Measurements from ENCODE around the gene IL1RAPL2. TPM values are rescaled to one million over a fixed set of nuclear protein-coding genes. Genes with fewer than 3 reads are reported as not detected.

IL1RAPL2 gene
- total and polyA plus RNA-seq, 10 of the 15 experiments (the other 5 are each of a cell fraction or from before 2014, with no cell fraction given), result 0.19 TPM; not detected in 9

DNA sequence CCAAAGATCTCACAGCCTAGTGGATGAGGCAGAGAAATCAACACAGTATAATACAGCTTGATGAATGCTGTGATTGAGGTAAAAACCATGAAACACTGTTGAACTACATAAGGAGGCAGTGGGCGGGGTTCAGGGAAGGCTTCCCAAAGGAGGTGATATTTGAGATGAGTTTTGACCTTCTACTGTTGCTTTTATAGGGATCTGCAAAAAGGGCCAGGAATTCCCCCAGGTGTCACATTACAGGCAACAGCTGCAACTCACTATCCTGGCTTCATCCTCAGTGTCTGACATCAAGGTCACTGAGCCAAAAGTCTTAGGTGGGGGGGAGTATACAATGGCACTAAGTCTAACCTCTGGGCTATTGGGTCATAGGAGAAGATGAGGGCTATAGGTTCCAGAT lies 1070.7 kb downstream of the IL1RAPL2 start (continued):
- TF ChIP-seq, protein P1, sequence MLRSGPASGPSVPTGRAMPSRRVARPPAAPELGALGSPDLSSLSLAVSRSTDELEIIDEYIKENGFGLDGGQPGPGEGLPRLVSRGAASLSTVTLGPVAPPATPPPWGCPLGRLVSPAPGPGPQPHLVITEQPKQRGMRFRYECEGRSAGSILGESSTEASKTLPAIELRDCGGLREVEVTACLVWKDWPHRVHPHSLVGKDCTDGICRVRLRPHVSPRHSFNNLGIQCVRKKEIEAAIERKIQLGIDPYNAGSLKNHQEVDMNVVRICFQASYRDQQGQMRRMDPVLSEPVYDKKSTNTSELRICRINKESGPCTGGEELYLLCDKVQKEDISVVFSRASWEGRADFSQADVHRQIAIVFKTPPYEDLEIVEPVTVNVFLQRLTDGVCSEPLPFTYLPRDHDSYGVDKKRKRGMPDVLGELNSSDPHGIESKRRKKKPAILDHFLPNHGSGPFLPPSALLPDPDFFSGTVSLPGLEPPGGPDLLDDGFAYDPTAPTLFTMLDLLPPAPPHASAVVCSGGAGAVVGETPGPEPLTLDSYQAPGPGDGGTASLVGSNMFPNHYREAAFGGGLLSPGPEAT (IDR thresholded peaks at IDR 0.05; ENCODE audit: low read depth), result no peak
- TF ChIP-seq HDAC2 (IDR thresholded peaks at IDR 0.05), result no peak
- TF ChIP-seq, protein P2, sequence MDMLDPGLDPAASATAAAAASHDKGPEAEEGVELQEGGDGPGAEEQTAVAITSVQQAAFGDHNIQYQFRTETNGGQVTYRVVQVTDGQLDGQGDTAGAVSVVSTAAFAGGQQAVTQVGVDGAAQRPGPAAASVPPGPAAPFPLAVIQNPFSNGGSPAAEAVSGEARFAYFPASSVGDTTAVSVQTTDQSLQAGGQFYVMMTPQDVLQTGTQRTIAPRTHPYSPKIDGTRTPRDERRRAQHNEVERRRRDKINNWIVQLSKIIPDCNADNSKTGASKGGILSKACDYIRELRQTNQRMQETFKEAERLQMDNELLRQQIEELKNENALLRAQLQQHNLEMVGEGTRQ (IDR thresholded peaks at IDR 0.05; ENCODE audit: borderline replicate concordance, low read depth, low read length), result no peak

DNA sequence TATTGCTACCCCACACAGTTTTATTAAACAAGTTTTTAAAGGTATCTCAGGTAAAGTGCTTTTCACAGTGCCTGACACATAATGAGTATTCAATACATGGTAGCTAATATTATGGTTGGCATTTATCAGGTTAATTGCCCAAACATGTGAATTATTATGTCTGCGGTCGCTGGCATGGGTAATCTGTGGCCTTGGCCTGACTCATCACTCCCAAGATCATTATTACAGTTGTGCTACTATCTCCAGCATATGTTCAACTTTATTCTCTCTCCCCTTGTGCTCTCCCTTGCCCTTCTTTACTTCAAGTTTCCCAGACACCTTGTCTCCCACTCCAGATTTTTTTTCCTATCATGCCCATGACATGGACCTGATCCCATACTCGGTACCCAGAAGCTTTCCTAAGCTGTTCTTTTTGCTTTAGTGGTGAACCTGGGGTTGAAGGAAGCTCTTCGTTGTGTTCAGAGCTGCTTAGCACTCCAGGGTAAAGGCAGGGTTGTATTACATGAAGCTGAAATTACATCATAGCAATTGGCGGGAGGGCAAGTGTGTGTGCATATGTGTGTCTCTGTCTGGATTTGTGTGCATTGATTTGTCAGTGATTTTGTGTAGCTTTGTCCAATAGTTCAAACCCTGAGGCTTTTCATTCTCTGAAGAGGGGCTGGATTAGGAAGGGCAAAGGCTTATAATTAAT lies 1079.8 kb downstream of the IL1RAPL2 start:
- Histone ChIP-seq H3K9me3 (replicated peaks; ENCODE audit: control insufficient read depth, insufficient read depth, low read length) (no peaks in the 10 kb centered on the region), H4K20me1 (ENCODE audit: control insufficient read depth, insufficient read depth) (no peaks in the 10 kb centered on the region), H3K36me3 (ENCODE audit: control insufficient read depth in 2 of 2, insufficient read depth in 2 of 2, low read length in 1 of 2) (no peaks in the 10 kb centered on the region), H3K27ac (ENCODE audit: control insufficient read depth, insufficient read depth) (no peak overlapping the region), H3K9ac (ENCODE audit: control insufficient read depth, insufficient read depth, low read length) (no peak overlapping the region), H2AFZ (ENCODE audit: control insufficient read depth, low read depth, low read length) (no peak overlapping the region), H3K79me2 (ENCODE audit: control insufficient read depth, insufficient read depth, low read length) (no peaks in the 10 kb centered on the region), H3K27me3 (replicated peaks in 1 of 2; ENCODE audit: control insufficient read depth in 2 of 2, insufficient read depth in 2 of 2, low read length in 1 of 2) (no peaks in the 10 kb centered on the region), H3K4me1 (ENCODE audit: control insufficient read depth, insufficient read depth, low read length) (no peaks in the 10 kb centered on the region), H3K4me2 (ENCODE audit: control insufficient read depth, insufficient read depth) (no peak overlapping the region), H3K4me3 (no peak overlapping the region)
- SMC1A ChIA-PET (ENCODE audit: uncharacterized antibody, unreplicated experiment), result no interaction called here
- in situ Hi-C loops (cut with MboI) (no loop called here), intact Hi-C loops (cut with micrococcal nuclease; ENCODE audit: unreplicated experiment) (no loop called here)
- no TSS peak for BruUV-seq (replicated peaks)
- POLR2A ChIA-PET, result no interaction called here
- DNase-seq (ENCODE audit: low read depth, low spot score) (no peak), ATAC-seq (no peak), FAIRE-seq (no peak)
- CTCF ChIA-PET, result no interaction called here
- 34% methylated on average over 5 of the region's 5 CpGs for WGBS (ENCODE audit: insufficient coverage, insufficient replicate concordance, low lambda C conversion rate, missing lambda C conversion rate)
- RAD21 ChIA-PET (ENCODE audit: unreplicated experiment), result no interaction called here
- no peak for TF ChIP-seq PAX8 (IDR thresholded peaks at IDR 0.05)
- no peak for TF ChIP-seq YY1 (IDR thresholded peaks at IDR 0.05; ENCODE audit: low read depth, low read length)
- no peak for TF ChIP-seq ZNF24 (IDR thresholded peaks at IDR 0.05)
- no peak for TF ChIP-seq POU2F2 (IDR thresholded peaks at IDR 0.05; ENCODE audit: borderline replicate concordance, low read depth, low read length)
- TF ChIP-seq MEF2A (IDR thresholded peaks at IDR 0.05; ENCODE audit: insufficient read depth, low read depth, low read length), result no peak
- TF ChIP-seq MEF2B (IDR thresholded peaks at IDR 0.05; ENCODE audit: partially characterized antibody, poor library complexity, severe bottlenecking), result no peak
- TF ChIP-seq STAT1 (conservative IDR thresholded peaks at IDR 0.05), result no peak
- TF ChIP-seq, protein P1 (IDR thresholded peaks at IDR 0.05; ENCODE audit: low read depth), result no peak
- TF ChIP-seq BACH1 (IDR thresholded peaks at IDR 0.05; ENCODE audit: borderline replicate concordance), result no peak
- TF ChIP-seq IKZF1 (conservative IDR thresholded peaks at IDR 0.05), result no peak
- TF ChIP-seq EZH2 (IDR thresholded peaks at IDR 0.05; ENCODE audit: borderline replicate concordance, control insufficient read depth, low read depth, low read length), result no peak
- TF ChIP-seq SP1 (IDR thresholded peaks at IDR 0.05; ENCODE audit: low read depth, low read length), result no peak
- TF ChIP-seq TCF7 (IDR thresholded peaks at IDR 0.05; ENCODE audit: borderline replicate concordance), result no peak
- no peak for TF ChIP-seq KLF5 (IDR thresholded peaks at IDR 0.05; ENCODE audit: partially characterized antibody)
